Left lung (tissue), 10 donors: ENCODE results near the gene KRTAP4-12. TPM values are rescaled to one million over a fixed set of nuclear protein-coding genes. Genes with fewer than 3 reads are reported as not detected.
A peak's percentile ranks its signal among the peaks of the same experiment; 100 is the strongest.
"Not testable (repeated sequence)": the region's sequence is repeated elsewhere in the genome, so short reads cannot be mapped to it uniquely, and the experiment has no call there.

Experiments
- ATAC-seq: fragments of 200-7000 bp; cut with Tn5 transposase; one replicate; pipeline ENCODE4 v1.9.1; 2020; ENCODE audit warnings: moderate library complexity
- DNase-seq, 4 donors: peaks; one replicate each; pipeline ENCODE4 v3.0.0-alpha.2; 2013 to 2020
- H3K27ac ChIP-seq, 2 donors: fragments of 200-600 bp; sonication (generic) in 1 of 2; one replicate each; pipeline versions ENCODE4 v1.5.0 to v1.8.0; 2020 to 2021
- H3K27me3 ChIP-seq, 2 donors: fragments of 200-600 bp; sonication (generic) in 1 of 2; one replicate each; pipeline versions ENCODE4 v1.5.0 to v1.8.0; 2020 to 2021
- H3K36me3 ChIP-seq, 2 donors: fragments of 200-600 bp; sonication (generic) in 1 of 2; one replicate each; pipeline versions ENCODE4 v1.5.0 to v1.8.0; 2020 to 2021
- H3K4me1 ChIP-seq, 2 donors: fragments of 200-600 bp; one replicate each; pipeline ENCODE4 v1.8.0; 2021
- H3K4me3 ChIP-seq, 2 donors: fragments of 200-600 bp; sonication (generic) in 1 of 2; one replicate each; pipeline versions ENCODE4 v1.5.0 to v1.8.0; 2020 to 2021; ENCODE audit warnings: mild to moderate bottlenecking in 1 of 2
- H3K9me3 ChIP-seq, 2 donors: fragments of 200-600 bp; sonication (generic) in 1 of 2; one replicate each; pipeline versions ENCODE4 v1.5.0 to v1.8.0; 2020 to 2021
- intact Hi-C, 2 donors: fragments of 100-400 bp; cut with DNase I; formaldehyde crosslinking; loops; one replicate each; pipeline versions ENCODE4 v1.11.2 to v1.14.2; 2022
- polyA plus RNA-seq, 6 donors: library from polyadenylated mRNA; unstranded; fragments of 120-200 nt; gene quantifications; one replicate each; pipeline ENCODE4 v1.2.1, GENCODE V29; 2013; ENCODE audit not compliant: insufficient read length in 6 of 6
- total RNA-seq, 2 donors: library from RNA; stranded (reverse); fragmentation: NEBNext Ultra II Directional; extraction: Animal tissue kit (Norgen Biotek cat#: 25700); gene quantifications; one replicate each; pipeline ENCODE4 v1.2.1, GENCODE V29; 2021
- TF ChIP-seq, protein P1 (sequence below), 2 donors: fragments of 200-600 bp; sonication (generic) in 1 of 2; IDR thresholded peaks; one replicate each; pipeline versions ENCODE4 v1.5.0 to v1.8.0; 2021; ENCODE audit warnings: antibody characterized with exemption in 2 of 2
- donor health status: DM: no; HTN: yes; CAD: no.
- donor health status: DM: no; HTN: no; CAD: no.

The KRTAP4-12 gene
- total and polyA plus RNA-seq, 8 donors: not detected

DNA sequence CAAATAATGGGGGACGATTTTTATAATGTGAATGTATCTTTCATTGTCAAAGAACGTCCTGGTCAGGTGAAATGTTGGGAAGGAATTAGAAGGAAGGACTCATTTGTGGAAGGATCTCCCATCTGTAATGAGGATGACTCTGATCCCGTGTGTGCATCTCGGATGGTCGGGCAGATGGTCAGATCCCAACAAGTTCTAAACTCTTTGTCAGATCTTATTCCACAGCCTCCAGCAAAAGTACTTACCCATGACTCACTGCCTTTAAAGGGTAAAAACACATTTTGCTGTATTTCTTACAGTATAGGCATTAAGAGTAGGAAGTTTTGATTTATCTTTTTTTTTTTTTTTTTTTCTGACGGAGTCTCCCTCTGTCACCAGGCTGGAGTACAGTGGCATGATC, 25.5 kb downstream of the KRTAP4-12 start:
- no peaks in the 10 kb centered on the region for H3K9me3 ChIP-seq
- no peak overlapping the region for H3K27ac ChIP-seq
- no peaks in the 10 kb centered on the region for H3K36me3 ChIP-seq
- H3K27me3 ChIP-seq: peaks cover 0 to 9% of the 10 kb centered on the region in 2 donors
- DNase-seq (no peak), ATAC-seq (no peak)
- TF ChIP-seq, protein P1, sequence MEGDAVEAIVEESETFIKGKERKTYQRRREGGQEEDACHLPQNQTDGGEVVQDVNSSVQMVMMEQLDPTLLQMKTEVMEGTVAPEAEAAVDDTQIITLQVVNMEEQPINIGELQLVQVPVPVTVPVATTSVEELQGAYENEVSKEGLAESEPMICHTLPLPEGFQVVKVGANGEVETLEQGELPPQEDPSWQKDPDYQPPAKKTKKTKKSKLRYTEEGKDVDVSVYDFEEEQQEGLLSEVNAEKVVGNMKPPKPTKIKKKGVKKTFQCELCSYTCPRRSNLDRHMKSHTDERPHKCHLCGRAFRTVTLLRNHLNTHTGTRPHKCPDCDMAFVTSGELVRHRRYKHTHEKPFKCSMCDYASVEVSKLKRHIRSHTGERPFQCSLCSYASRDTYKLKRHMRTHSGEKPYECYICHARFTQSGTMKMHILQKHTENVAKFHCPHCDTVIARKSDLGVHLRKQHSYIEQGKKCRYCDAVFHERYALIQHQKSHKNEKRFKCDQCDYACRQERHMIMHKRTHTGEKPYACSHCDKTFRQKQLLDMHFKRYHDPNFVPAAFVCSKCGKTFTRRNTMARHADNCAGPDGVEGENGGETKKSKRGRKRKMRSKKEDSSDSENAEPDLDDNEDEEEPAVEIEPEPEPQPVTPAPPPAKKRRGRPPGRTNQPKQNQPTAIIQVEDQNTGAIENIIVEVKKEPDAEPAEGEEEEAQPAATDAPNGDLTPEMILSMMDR (IDR thresholded peaks at IDR 0.05): no peak
- intact Hi-C loops: no loop called here
- H3K4me1 ChIP-seq: no peaks in the 10 kb centered on the region
- no peak overlapping the region for H3K4me3 ChIP-seq

DNA sequence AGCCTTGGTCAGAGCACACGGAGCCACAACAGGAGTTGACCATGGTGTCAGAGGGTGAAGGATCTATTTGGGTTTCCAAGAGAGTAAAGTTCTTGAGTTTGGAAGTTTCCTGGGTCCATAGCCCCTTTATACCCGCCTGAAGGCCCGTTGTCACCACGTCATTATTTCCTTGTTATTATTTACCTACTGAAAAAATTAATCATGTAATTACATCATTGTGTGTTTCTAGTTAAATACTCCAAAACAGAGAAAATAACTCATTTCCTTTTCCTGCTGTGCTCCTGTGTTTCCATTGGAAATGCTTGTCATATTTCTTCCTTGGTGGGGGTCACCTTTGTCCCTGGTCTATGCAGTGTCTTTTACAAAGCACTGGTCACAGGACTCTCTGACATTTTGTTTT, 25.9 kb downstream of the KRTAP4-12 start, which contains the start of gene KRTAP4-8:
Gene KRTAP4-8, minus strand, starts transcription at position 101 of the 400 bp plus-strand sequence. Its CDS starts 58 bp downstream, at position 43.
- TF ChIP-seq, protein P1 (IDR thresholded peaks at IDR 0.05): no peak
- no peaks in the 10 kb centered on the region for H3K36me3 ChIP-seq
- intact Hi-C loops: no loop called here
- H3K9me3 ChIP-seq: no peaks in the 10 kb centered on the region
- H3K27ac ChIP-seq: no peak within 1 kb of the TSS
- ATAC-seq (no peak), DNase-seq (no peak)
- H3K4me1 ChIP-seq: no peaks in the 10 kb centered on the region
- H3K27me3 ChIP-seq: peaks cover 0 to 9% of the 10 kb centered on the region in 2 donors
- H3K4me3 ChIP-seq: no peak within 1 kb of the TSS

DNA sequence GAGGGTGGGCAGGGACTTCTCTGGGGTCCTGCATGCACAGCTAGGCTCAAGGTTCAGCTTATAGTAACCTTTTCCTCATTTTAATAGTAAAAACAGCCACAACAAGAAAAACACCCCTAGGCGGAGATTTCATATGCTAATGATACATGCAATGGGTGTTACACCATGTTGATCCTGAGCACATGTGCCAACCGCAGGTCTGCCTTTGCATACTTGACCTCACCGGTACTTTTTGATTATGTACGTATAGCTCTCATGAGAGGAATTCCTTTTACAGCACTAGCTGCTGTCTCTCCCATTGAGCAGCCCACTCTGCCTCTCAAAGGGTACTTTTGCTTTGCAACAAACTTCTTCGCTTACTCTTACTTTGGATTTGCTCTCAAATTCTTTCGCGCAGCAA, 27.9 kb downstream of the KRTAP4-12 start:
- intact Hi-C loops: no loop called here
- peak; percentile 31 for ATAC-seq
- Histone ChIP-seq H3K27me3 (peaks cover 0 to 9% of the 10 kb centered on the region in 2 donors), H3K4me3 (no peak overlapping the region), H3K9me3 (no peaks in the 10 kb centered on the region), H3K27ac (no peak overlapping the region), H3K4me1 (no peaks in the 10 kb centered on the region), H3K36me3 (no peaks in the 10 kb centered on the region)
- DNase-seq: peak in 2 of 4 donors; percentile 2 to 28
- TF ChIP-seq, protein P1 (IDR thresholded peaks at IDR 0.05): no peak

DNA sequence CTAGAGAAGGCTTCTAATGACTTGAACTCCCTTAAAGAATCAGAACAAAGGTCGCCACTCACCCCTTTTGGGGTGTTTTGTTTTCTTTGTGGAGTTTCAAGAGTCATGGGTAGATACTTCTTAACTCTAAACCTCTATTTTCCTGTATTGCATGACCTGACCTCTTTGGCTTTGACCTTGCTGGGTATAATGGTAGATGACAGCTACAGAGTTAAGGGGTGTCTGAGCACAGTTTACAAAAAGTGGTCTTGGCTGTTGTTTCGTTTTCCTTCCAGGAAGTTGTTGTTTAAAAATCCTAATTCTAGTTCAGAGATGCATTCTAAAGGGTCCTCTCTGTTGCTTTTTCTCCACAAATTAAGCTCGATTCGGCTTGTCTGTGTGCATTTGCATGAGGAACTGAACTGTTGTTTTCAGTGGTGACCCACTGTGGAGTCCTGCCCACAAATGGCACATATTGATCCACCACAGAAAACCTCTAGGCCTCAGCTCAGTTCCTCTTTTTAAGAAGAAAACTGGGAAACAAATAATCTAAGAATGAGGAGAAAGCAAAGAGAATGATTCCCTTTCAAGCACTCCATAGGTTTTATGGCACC, 35.1 kb downstream of the KRTAP4-12 start:
- H3K9me3 ChIP-seq, H3K27me3 ChIP-seq, H3K4me3 ChIP-seq, ATAC-seq, H3K4me1 ChIP-seq, H3K27ac ChIP-seq, intact Hi-C loops, H3K36me3 ChIP-seq, DNase-seq: not testable (repeated sequence)

DNA sequence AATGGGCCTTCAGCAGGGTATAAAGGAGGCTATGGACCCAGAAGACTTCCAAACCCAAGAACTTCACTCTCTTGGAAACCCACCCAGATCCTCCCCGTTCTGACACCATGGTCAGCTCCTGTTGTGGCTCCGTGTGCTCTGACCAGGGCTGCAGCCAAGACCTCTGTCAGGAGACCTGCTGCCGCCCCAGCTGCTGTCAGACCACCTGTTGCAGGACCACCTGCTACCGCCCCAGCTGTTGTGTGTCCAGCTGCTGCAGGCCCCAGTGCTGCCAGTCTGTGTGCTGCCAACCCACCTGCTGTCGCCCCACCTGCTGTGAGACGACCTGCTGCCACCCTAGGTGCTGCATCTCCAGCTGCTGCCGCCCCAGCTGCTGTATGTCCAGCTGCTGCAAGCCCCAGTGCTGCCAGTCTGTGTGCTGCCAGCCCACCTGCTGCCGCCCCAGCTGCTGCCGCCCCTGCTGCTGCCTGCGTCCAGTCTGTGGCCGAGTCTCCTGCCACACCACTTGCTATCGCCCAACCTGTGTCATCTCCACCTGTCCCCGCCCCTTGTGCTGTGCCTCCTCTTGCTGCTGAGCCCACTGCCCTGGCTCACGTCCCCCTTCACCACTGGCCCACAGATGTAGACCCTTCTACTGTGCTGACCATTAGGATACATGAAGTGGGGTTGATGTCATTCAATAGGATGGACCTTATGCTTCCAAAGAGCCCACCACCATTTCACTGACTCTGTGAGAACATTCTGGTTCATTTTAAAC, 39.7 kb downstream of the KRTAP4-12 start, which contains the start of gene KRTAP4-7:
Gene KRTAP4-7, plus strand, starts transcription at position 51 of the 757 bp plus-strand sequence. Its CDS starts 57 bp downstream, at position 108.
- H3K27ac ChIP-seq, H3K36me3 ChIP-seq, H3K27me3 ChIP-seq, H3K9me3 ChIP-seq, ATAC-seq, H3K4me3 ChIP-seq, intact Hi-C loops, H3K4me1 ChIP-seq, DNase-seq: not testable (repeated sequence)

DNA sequence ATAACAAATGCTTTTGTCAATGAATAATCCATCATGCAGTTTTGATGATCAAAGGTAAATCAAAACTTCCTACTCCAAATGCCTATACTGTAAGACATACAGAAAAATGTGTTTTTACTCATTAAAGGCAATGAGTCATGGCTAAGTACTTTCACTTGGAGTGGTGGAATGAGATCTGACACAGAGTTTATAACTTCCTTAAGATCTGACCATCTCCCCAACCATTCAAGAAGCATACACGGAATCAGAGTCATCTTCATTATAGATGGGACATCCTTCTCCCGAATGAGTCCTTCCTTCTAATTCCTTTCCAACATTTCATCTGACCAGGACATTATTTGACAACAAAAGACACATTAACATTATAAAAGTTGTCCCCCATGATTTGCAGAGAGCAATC, 40.6 kb downstream of the KRTAP4-12 start:
- H3K27me3 ChIP-seq, H3K4me1 ChIP-seq, H3K9me3 ChIP-seq, H3K27ac ChIP-seq, DNase-seq, intact Hi-C loops, H3K36me3 ChIP-seq, H3K4me3 ChIP-seq: not testable (repeated sequence)
- peak; percentile 64 for ATAC-seq
